Dermis blood vessel endothelial cell (primary cell): ENCODE data around the gene USF2. TPM values are rescaled to one million over a fixed set of nuclear protein-coding genes. Genes with fewer than 3 reads are reported as not detected.
A peak's percentile ranks its signal among the peaks of the same experiment; 100 is the strongest.
"Not testable (repeated sequence)": the region's sequence is repeated elsewhere in the genome, so short reads cannot be mapped to it uniquely, and the experiment has no call there.

Experiments used
- DNase-seq: peaks from one replicate; pipeline ENCODE4 v3.0.0; 2010
- total RNA-seq: library from RNA; depleted of rRNA; stranded (reverse); fragments of >200 nt; gene quantifications from 2 replicates; pipeline ENCODE4 v1.2.3, GENCODE V29; 2014

The USF2 gene
- total RNA-seq, result 47.5 and 58.2 TPM in 2 replicates

- DNase-seq, result peak; percentile 74
These were observed at the start of gene USF2 for GRCh38 chr19:35268536-35269437. TSS of gene USF2 (plus strand) at chr19:35268962. CDS start at chr19:35269102, 140 bp downstream.

- no peak for DNase-seq
These were observed 49.8 kb upstream of the USF2 start for GRCh38 chr19:35219008-35219407.

- no peak for DNase-seq
These were observed 48.3 kb upstream of the USF2 start for GRCh38 chr19:35220315-35220921.

- not testable (repeated sequence) for DNase-seq
These were observed 47.7 kb upstream of the USF2 start for GRCh38 chr19:35220973-35221590.

- DNase-seq, result no peak
These were observed 46.3 kb upstream of the USF2 start for GRCh38 chr19:35222373-35223015.

GRCh38 chr19:35223084-35223790 lies 45.5 kb upstream of the USF2 start:
- DNase-seq, result no peak

GRCh38 chr19:35223862-35224505 lies 44.8 kb upstream of the USF2 start:
- no peak for DNase-seq

GRCh38 chr19:35224681-35225571 lies 43.8 kb upstream of the USF2 start:
- no peak for DNase-seq

- DNase-seq, result no peak
These were observed 42.8 kb upstream of the USF2 start for GRCh38 chr19:35225951-35226350.

GRCh38 chr19:35226748-35227147 lies 42.0 kb upstream of the USF2 start:
- DNase-seq, result no peak

- DNase-seq, result no peak
These were observed 40.4 kb upstream of the USF2 start, which contains the start of gene FAM187B for GRCh38 chr19:35228177-35228930. TSS of gene FAM187B (minus strand) at chr19:35228739. CDS start at chr19:35228680, 59 bp downstream.

GRCh38 chr19:35229601-35230000 lies 39.2 kb upstream of the USF2 start:
- DNase-seq, result no peak

- no peak for DNase-seq
These were observed 36.7 kb upstream of the USF2 start for GRCh38 chr19:35231956-35232645.

GRCh38 chr19:35232912-35233311 lies 35.9 kb upstream of the USF2 start:
- no peak for DNase-seq

GRCh38 chr19:35236638-35237400 lies 31.9 kb upstream of the USF2 start:
- no peak for DNase-seq

- not testable (repeated sequence) for DNase-seq
These were observed 29.2 kb upstream of the USF2 start for GRCh38 chr19:35239597-35239996.

- DNase-seq, result no peak
These were observed 28.4 kb upstream of the USF2 start for GRCh38 chr19:35240327-35240726.

- no peak for DNase-seq
These were observed 27.3 kb upstream of the USF2 start for GRCh38 chr19:35241417-35241816.
